Measurements from ENCODE around the gene IQCN.

The IQCN gene

DNA sequence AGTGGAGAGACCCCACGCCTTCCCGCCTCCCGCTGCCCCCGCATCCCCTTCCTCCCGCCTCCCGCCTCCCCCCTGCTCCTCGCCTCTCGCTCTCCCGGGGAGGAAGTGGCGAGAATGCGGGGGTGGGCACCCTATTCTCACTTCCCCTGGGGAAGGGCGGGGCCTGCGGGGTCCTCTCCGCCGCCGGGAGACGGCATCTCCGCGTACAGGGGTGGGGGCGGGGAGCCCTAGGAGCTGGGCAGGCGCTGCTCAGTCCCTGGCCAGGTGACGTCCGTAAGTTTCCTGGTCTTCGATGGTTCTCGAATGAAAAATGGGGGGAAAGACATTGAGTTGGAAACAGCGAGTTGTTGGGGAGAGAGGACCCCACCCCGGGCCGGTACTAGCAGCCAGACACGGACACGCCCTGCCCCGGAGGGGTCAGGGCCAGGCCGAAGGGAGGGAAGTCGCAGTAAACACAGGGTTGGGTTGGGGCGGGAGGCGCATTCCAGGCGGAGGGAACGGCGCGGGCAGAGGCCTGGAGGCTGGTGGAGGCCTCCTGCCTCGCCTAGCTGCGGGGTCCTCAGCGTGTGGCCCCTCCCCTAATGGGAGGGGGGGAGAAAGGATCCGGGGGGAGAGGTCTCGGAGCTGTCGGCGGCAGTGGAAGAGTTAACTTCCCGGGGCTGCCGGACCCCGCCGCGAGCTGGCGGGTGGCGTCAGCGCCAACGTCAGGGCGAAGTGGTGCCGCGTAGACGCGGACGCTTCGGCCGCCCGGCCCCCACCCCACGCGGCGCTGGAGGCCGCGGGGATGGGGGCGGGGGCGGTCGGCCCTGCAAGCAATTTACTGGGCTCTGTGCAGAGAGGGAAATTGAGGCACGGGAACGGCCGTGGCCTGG is 17.6 kb upstream of the IQCN start:
- H3K4me3 ChIP-seq (ENCODE audit: low read depth, low read length), result peak overlapping the region; percentile 62
- TF ChIP-seq, protein P1, sequence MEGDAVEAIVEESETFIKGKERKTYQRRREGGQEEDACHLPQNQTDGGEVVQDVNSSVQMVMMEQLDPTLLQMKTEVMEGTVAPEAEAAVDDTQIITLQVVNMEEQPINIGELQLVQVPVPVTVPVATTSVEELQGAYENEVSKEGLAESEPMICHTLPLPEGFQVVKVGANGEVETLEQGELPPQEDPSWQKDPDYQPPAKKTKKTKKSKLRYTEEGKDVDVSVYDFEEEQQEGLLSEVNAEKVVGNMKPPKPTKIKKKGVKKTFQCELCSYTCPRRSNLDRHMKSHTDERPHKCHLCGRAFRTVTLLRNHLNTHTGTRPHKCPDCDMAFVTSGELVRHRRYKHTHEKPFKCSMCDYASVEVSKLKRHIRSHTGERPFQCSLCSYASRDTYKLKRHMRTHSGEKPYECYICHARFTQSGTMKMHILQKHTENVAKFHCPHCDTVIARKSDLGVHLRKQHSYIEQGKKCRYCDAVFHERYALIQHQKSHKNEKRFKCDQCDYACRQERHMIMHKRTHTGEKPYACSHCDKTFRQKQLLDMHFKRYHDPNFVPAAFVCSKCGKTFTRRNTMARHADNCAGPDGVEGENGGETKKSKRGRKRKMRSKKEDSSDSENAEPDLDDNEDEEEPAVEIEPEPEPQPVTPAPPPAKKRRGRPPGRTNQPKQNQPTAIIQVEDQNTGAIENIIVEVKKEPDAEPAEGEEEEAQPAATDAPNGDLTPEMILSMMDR (IDR thresholded peaks at IDR 0.05; ENCODE audit: low read depth, low read length), result no peak

DNA sequence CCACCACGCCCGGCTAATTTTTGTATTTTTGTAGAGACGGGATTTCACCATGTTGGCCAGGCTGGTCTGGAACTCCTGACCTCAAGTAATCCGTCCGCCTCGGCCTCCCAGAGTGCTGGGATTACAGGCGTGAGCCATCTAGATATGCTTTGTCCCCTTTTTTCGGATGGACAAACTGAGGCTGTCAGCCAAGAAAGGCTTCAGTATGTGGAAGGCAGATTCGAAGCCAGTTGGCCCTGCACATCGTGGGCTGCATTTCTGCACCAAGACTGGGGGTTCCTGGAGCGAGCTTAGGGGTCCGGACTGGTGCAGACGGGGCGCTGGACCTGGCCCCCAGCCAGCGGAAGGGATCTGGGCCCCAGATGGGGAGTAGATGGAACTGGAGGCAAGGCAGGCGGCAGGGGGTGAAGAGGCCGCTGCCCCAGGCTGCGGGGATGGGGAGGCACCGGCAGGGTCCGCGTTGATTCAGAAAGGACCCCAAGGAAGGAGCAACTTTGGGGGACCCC is 16.8 kb upstream of the IQCN start:
- no peak overlapping the region; the same call in 1 of the 2 replicates for H3K4me3 ChIP-seq (ENCODE audit: low read depth, low read length)
- TF ChIP-seq, protein P1 (IDR thresholded peaks at IDR 0.05; ENCODE audit: low read depth, low read length), result no peak

DNA sequence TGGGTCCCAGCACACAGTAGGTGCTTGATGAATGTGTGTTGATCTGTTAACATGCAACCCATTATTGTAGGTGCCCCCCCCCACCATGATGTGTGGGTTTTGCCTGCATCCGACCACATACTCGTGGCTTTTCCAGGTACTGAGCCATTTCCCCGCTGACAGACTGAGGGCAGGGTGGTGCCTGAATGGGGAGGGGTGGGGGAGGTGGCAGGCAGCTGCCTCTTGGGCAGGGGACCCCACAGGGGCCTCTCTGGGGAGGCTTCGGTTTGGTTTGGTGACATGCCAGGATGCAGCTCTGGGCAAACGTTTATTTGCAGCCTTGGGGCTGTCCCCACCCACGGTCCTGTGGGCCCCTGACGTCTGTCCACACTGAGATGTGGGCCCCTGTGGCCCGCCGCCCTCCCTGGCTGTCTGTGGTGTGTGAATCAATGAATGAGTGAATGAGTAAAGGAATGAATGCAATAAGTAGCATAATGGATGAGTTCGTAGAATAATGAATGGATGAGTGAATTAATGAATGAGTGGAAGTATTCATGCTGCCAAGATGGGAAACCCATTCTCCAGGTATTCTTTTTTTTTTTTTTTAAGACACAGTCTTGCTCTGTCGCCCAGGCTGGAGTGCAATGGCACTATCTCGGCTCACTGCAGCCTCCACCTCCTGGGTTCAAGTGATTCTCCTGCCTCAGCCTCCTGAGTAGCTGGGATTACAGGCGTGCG is 16.2 kb upstream of the IQCN start:
- no peak overlapping the region for H3K4me3 ChIP-seq (ENCODE audit: low read depth, low read length)
- TF ChIP-seq, protein P1 (IDR thresholded peaks at IDR 0.05; ENCODE audit: low read depth, low read length), result no peak

DNA sequence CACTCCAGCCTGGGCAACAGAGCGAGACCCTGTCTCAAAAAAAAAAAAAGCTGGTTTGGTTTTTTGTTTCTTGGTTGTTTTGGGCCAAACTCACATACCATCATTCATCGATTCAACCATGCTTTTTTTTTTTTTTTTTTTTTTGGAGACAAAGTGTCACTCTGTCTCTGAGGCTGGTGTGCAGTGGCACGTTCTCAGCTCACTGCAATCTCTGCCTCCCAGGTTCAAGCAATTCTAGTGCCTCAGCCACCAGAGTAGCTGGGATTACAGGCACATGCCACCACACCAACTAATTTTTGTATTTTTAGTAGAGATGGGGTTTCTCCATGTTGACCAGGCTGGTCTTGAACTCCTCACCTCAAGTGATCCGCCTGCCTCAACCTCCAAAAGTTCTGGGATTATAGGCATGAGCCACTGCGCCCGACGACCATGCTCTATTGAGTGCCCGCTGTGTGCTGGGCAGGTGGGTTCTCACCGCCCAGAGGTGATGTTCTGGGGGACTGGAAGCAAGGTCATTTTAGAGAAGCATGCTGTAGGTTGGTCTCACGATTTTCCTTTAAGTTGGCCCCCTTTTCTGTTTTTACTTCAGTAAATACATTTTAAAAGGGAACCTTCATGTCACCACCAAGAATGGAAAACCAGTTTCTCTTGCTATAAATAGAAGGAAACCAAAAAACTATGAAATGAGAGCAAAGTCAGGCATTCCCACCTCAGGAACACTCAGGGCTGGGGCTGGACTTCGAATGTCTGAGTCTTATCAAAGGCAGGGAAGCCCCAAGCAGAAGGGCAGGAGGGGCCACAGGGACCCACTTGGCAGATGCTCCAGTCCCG is 15.4 kb upstream of the IQCN start:
- TF ChIP-seq, protein P1 (IDR thresholded peaks at IDR 0.05; ENCODE audit: low read depth, low read length), result no peak
- H3K4me3 ChIP-seq (ENCODE audit: low read depth, low read length), result no peak overlapping the region

DNA sequence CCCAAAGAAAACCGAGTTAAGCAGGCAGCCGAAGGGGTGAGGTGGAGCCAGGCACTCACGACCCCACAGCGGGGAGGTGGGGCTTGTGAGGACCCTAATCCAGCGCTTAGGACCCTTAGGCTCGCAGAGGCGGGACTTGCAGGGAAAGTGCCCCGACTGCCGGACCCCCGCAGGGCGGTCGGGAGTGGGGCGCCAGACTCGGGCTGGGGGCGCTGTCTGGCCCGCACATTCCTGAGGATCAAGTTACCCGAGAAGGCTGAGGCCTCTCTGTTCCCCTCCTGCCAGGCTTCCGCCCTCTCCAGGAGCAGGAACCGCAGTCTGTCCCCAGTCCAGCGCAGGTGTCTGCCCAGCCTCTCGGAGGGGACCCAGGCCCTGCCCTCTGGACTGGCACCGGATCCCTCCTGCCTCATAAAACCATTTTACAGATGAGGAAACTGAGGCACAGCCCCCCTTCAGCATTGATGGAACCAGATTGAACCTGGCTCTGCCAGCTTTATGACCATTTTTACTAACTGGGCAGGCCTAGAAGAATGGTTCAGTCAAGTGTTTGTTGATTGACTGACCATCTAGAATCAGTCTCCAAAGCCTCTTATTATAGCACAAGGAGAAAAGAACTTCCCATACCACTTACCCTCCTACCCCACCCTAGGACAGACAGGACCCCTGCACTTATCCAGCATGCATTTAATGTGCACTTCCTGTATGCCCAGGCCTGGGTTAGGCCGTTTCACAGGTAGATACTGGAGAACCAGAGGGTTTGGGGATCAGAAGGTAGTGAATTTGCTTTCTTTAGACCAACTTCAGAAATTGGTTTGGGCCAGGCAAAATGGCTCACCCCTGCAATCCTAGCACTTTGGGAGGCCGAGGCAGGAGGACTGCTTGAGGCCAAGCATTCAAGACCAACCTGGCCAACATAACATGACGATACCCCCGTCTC is 13.9 kb upstream of the IQCN start:
- no peak overlapping the region for H3K4me3 ChIP-seq (ENCODE audit: low read depth, low read length)
- TF ChIP-seq, protein P1 (IDR thresholded peaks at IDR 0.05; ENCODE audit: low read depth, low read length), result no peak

DNA sequence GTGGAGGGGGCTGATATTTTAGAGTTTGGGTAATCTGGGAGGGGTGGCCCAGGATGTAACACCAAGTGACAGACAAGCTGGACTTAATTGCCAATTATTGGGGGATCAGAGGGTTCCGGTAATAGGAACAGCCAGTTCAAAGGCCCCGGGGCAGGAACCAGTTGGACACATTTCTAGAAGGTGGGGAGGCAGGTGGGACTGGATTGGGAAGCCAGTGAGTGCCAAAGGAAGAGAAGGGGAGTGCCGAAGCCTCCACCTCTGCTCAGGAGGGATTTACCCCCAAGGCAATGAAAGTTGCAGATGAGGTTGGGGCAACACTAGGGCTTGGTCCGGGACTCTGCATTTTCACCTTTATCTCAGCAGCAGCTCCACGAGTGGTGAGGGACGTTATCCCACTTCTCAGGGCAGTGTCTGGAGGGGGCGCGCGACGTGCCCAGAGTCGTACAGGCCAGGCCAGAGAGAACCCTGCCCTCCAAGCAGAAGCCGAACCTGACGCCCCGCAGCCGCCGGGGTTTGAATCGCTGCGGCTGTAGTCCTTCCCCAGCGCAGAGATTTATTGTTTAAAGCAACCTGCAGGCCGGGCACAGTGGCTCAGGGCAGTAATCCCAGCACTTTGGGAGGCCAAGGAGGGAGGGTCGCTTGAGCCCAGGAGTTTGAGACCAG is 12.9 kb upstream of the IQCN start:
- H3K4me3 ChIP-seq (ENCODE audit: low read depth, low read length), result no peak overlapping the region
- TF ChIP-seq, protein P1 (IDR thresholded peaks at IDR 0.05; ENCODE audit: low read depth, low read length), result no peak
